Cardiac muscle cell (in vitro differentiated cells and primary cell): ENCODE data around the gene PLXND1. TPM values are rescaled to one million over a fixed set of nuclear protein-coding genes. Genes with fewer than 3 reads are reported as not detected.

Experiments
- DNase-seq, 2 donors: peaks; one replicate each; pipeline versions ENCODE4 v3.0.0 to v3.0.0-alpha.2; 2010 to 2017; ENCODE audit warnings: low read depth in 1 of 2, low spot score in 1 of 2
- H3K27ac ChIP-seq: fragments of 200-600 bp; sonication (generic); 2 replicates; pipeline ENCODE4 v1.5.1; 2016
- H3K27me3 ChIP-seq: fragments of 200-600 bp; sonication (generic); 2 replicates; pipeline ENCODE4 v1.6.0; 2016; ENCODE audit warnings: control low read depth
- H3K36me3 ChIP-seq: fragments of 200-600 bp; sonication (generic); 2 replicates; pipeline ENCODE4 v1.5.1; 2016; ENCODE audit warnings: control low read depth
- H3K4me1 ChIP-seq: fragments of 200-600 bp; sonication (generic); 2 replicates; pipeline ENCODE4 v1.8.1; 2017; ENCODE audit warnings: low read depth, mild to moderate bottlenecking, mixed run types
- H3K4me3 ChIP-seq: fragments of 200-600 bp; sonication (generic); 2 replicates; pipeline ENCODE4 v1.5.1; 2016; ENCODE audit warnings: mild to moderate bottlenecking
- H3K9me3 ChIP-seq: fragments of 200-600 bp; sonication (generic); 2 replicates; pipeline ENCODE4 v1.5.1; 2017; ENCODE audit warnings: low read depth, mild to moderate bottlenecking, control low read depth
- polyA plus RNA-seq: library from polyadenylated mRNA; unstranded; fragments of >200 nt; fragmentation: Nextera tagmentation; extraction: Ambion mirVana; gene quantifications from 2 replicates; pipeline ENCODE4 v1.2.1, GENCODE V29; 2016
- total RNA-seq: library from RNA; depleted of rRNA; stranded (reverse); fragments of >200 nt; gene quantifications from 2 replicates; pipeline ENCODE4 v1.2.3, GENCODE V29; 2016
- TF ChIP-seq, protein P1 (sequence below): IDR thresholded peaks from 2 replicates; pipeline ENCODE4 v1.5.1; 2012; ENCODE audit warnings: low read depth, mild to moderate bottlenecking, low read length

The PLXND1 gene
- total and polyA plus RNA-seq, 2 experiments from 2014 or later: 15.0 to 56.5 TPM

DNA sequence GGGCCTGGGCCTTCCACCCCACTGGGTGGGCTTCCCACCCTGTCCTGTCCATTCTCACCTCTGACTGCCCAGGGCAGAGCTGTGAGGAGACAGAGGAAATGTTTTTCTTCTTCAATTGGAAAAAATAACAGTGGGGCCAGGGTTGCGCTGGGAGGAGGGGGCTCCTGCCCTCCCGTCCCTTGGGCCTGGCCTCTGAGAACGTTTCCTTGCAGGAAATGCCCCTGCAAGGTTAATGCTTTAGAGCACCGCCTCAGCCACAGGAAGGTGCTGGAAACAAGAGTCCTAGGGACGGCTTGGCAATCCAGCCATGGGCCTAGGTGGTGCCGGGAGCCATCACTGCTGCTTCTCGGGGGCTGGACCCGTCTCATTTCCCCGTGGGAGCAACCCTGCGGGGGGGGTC lies 3.8 kb upstream of the PLXND1 start:
- Histone ChIP-seq H3K4me1 (peaks cover 11% of the 10 kb centered on the region), H3K4me3 (no peak overlapping the region), H3K9me3 (no peaks in the 10 kb centered on the region), H3K27me3 (peaks cover 17% of the 10 kb centered on the region), H3K36me3 (no peaks in the 10 kb centered on the region), H3K27ac (no peak overlapping the region)
- DNase-seq: no peak
- TF ChIP-seq, protein P1, sequence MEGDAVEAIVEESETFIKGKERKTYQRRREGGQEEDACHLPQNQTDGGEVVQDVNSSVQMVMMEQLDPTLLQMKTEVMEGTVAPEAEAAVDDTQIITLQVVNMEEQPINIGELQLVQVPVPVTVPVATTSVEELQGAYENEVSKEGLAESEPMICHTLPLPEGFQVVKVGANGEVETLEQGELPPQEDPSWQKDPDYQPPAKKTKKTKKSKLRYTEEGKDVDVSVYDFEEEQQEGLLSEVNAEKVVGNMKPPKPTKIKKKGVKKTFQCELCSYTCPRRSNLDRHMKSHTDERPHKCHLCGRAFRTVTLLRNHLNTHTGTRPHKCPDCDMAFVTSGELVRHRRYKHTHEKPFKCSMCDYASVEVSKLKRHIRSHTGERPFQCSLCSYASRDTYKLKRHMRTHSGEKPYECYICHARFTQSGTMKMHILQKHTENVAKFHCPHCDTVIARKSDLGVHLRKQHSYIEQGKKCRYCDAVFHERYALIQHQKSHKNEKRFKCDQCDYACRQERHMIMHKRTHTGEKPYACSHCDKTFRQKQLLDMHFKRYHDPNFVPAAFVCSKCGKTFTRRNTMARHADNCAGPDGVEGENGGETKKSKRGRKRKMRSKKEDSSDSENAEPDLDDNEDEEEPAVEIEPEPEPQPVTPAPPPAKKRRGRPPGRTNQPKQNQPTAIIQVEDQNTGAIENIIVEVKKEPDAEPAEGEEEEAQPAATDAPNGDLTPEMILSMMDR: no peak

- peak in 1 of 2 donors; percentile 53 for DNase-seq
- Histone ChIP-seq H3K27me3 (peaks cover 23% of the 10 kb centered on the region), H3K4me1 (peaks cover 11% of the 10 kb centered on the region), H3K36me3 (no peaks in the 10 kb centered on the region), H3K4me3 (no peak overlapping the region), H3K9me3 (no peaks in the 10 kb centered on the region), H3K27ac (no peak overlapping the region)
- TF ChIP-seq, protein P1: no peak
Observed at GRCh38 chr3:129609591-129610182, 3.2 kb upstream of the PLXND1 start.

DNA sequence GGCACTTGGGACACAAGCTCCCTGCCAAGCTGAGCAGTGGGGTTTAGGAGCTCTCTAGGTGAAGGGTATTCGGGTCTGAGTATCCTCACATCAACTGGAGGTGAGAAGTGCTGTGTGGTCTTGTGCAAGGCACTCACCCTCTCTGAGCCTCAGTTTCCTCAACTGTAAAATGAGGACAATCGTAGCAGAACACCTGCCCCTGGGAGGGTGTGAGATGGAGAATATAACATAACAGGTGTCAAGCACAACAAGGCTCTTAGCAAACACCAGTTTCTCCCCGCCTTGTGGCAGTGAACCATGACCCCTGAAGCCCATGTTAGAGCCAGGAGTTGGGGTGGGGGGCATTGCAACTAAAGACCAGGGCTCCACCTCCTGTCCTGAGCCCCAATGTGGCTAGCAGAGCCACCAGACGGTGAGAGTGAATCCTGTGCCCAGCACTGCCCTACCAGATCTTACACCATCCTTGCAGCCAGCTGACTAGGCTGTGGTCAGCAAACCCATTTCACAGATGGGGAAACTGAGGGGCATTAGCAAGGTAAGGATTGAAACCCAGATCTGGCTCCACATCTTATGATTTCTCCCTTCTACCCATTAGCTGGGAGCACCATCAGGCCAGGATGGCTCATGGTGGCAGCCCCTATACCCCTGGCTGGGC lies 2.6 kb upstream of the PLXND1 start:
- H3K27ac ChIP-seq: no peak overlapping the region
- H3K36me3 ChIP-seq: no peaks in the 10 kb centered on the region
- H3K27me3 ChIP-seq: peaks cover 24% of the 10 kb centered on the region
- no peak for DNase-seq
- TF ChIP-seq, protein P1: no peak
- H3K9me3 ChIP-seq: no peaks in the 10 kb centered on the region
- peaks cover 11% of the 10 kb centered on the region for H3K4me1 ChIP-seq
- no peak overlapping the region for H3K4me3 ChIP-seq

- Histone ChIP-seq H3K4me3 (no peak overlapping the region), H3K27me3 (peaks cover 24% of the 10 kb centered on the region), H3K36me3 (no peaks in the 10 kb centered on the region), H3K4me1 (peaks cover 16% of the 10 kb centered on the region), H3K9me3 (no peaks in the 10 kb centered on the region), H3K27ac (no peak overlapping the region)
- TF ChIP-seq, protein P1: peak; percentile 39
- peak in 1 of 2 donors; percentile 74 for DNase-seq
Observed at GRCh38 chr3:129608087-129608935, 1.8 kb upstream of the PLXND1 start.

- peaks cover 24% of the 10 kb centered on the region for H3K27me3 ChIP-seq
- H3K9me3 ChIP-seq: no peaks in the 10 kb centered on the region
- no peak overlapping the region for H3K4me3 ChIP-seq
- H3K36me3 ChIP-seq: no peaks in the 10 kb centered on the region
- H3K27ac ChIP-seq: no peak overlapping the region
- H3K4me1 ChIP-seq: peaks cover 21% of the 10 kb centered on the region
- DNase-seq: no peak
- TF ChIP-seq, protein P1: no peak
Observed at GRCh38 chr3:129607391-129608068, 1.1 kb upstream of the PLXND1 start.
